Measurements from ENCODE around the gene REC114. TPM values are rescaled to one million over a fixed set of nuclear protein-coding genes. Genes with fewer than 3 reads are reported as not detected.

The REC114 gene
- total RNA-seq, 1 donor from 2014 or later = not detected

- no peaks in the 10 kb centered on the region for H3K9me3 Mint-ChIP-seq
- no peaks in the 10 kb centered on the region for H3K4me1 Mint-ChIP-seq
- H3K36me3 Mint-ChIP-seq (ENCODE audit: low read depth) = no peaks in the 10 kb centered on the region
- H3K27me3 Mint-ChIP-seq (ENCODE audit: low read depth) = no peaks in the 10 kb centered on the region
- DNase-seq (ENCODE audit: low read depth, low spot score) = no peak
- no peak for TF ChIP-seq CTCF (conservative IDR thresholded peaks at IDR 0.05)
- H3K27ac Mint-ChIP-seq (ENCODE audit: unreplicated experiment) = peak overlapping the region; percentile 80
- no peak overlapping the region for H3K4me3 Mint-ChIP-seq
Observed at GRCh38 chr15:73607843-73608242, 164.9 kb downstream of the REC114 start.

- DNase-seq (ENCODE audit: low read depth, low spot score) = no peak
- Mint-ChIP-seq H3K9me3 (no peaks in the 10 kb centered on the region), H3K36me3 (ENCODE audit: low read depth) (no peaks in the 10 kb centered on the region), H3K4me3 (no peak overlapping the region), H3K27me3 (ENCODE audit: low read depth) (no peaks in the 10 kb centered on the region), H3K4me1 (no peaks in the 10 kb centered on the region), H3K27ac (ENCODE audit: unreplicated experiment) (no peak overlapping the region)
- no peak for TF ChIP-seq CTCF (conservative IDR thresholded peaks at IDR 0.05)
Observed at GRCh38 chr15:73608475-73608874, 165.5 kb downstream of the REC114 start.

GRCh38 chr15:73608941-73609340 lies 166.0 kb downstream of the REC114 start:
- no peak overlapping the region for H3K27ac Mint-ChIP-seq (ENCODE audit: unreplicated experiment)
- H3K36me3 Mint-ChIP-seq (ENCODE audit: low read depth) = no peaks in the 10 kb centered on the region
- H3K27me3 Mint-ChIP-seq (ENCODE audit: low read depth) = no peaks in the 10 kb centered on the region

More at GRCh38 chr15:73608941-73609340, 166.0 kb downstream of the REC114 start:
- Mint-ChIP-seq H3K4me3 (no peak overlapping the region), H3K4me1 (no peaks in the 10 kb centered on the region), H3K9me3 (no peaks in the 10 kb centered on the region)
- no peak for DNase-seq (ENCODE audit: low read depth, low spot score)
- TF ChIP-seq CTCF (conservative IDR thresholded peaks at IDR 0.05) = no peak

Other genes with a start within 250 kb of the REC114 start
- 4.0 and 4.1 TPM in 2 replicates for gene HCN4, start 74.2 kb upstream of the REC114 start, total RNA-seq
- 51.0 and 54.9 TPM in 2 replicates for gene NPTN, start 190.2 kb downstream of the REC114 start, total RNA-seq
- gene CD276, start 241.2 kb downstream of the REC114 start, total RNA-seq = 184 and 199 TPM in 2 replicates

Data from neural crest cell (in vitro differentiated cells).